ENCODE measurements around the gene ABTB2. TPM values are rescaled to one million over a fixed set of nuclear protein-coding genes. Genes with fewer than 3 reads are reported as not detected.

Gene ABTB2
- total RNA-seq, 2 experiments from 2014 or later, result 0.91 to 0.97 TPM

DNA sequence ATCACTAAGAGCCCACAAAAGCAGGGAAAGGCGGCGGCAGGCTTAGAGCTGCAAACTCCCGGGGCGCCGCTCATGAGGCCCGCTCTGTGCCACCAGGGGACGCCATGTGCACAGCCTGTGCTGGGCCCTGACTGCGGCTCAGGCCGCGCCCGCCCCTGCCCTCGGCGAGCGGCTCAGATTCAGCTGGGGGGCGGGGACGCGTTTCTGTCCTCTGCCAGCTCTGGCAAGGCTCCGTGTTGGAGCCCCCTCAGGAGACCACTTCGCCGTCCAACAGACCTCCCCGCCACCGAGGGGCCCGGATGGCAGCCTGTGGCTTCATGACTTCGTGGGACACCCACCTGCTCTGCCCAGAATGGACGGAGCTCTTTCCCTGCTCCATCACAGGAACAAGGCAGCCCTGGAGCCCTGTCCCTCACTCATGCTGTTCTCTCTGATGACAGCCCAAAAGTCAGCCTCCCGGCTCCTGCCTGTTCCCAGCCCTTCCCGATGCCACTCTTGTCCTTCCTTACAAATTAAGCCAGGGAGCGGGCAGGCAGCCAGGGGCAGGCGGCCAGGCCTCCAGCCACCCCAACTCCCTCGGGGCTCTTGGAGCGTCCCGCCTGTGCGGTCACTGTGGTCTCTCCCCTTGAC lies 183.3 kb downstream of the ABTB2 start:
- POLR2A ChIA-PET, result interaction anchor here (0.7 to 2.8 kb wide), 4 partner anchors 73 to 222 kb away, joined by 7 to 28 read pairs (median 10); partner anchors contain the start of gene ABTB2
- peak overlapping the region; percentile 66 for H3K4me3 Mint-ChIP-seq
- no peaks in the 10 kb centered on the region for H3K9me3 Mint-ChIP-seq
- ATAC-seq (ENCODE audit: low read depth) (peak; percentile 99), DNase-seq (peak; percentile 89)
- H3K36me3 Mint-ChIP-seq, result no peaks in the 10 kb centered on the region
- H3K27me3 Mint-ChIP-seq, result peaks cover 4% of the 10 kb centered on the region
- no peak overlapping the region for H3K27ac Mint-ChIP-seq
- peaks cover 10% of the 10 kb centered on the region for H3K4me1 Mint-ChIP-seq

- Mint-ChIP-seq H3K27me3 (peaks cover 4% of the 10 kb centered on the region), H3K4me3 (no peak overlapping the region), H3K36me3 (no peaks in the 10 kb centered on the region), H3K9me3 (no peaks in the 10 kb centered on the region), H3K4me1 (peaks cover 10% of the 10 kb centered on the region), H3K27ac (no peak overlapping the region)
- no peak for ATAC-seq (ENCODE audit: low read depth)
- POLR2A ChIA-PET, result interaction anchor here (2.8 kb wide), 1 partner anchor 184 kb away, joined by 28 read pairs; the partner anchor contains the start of gene ABTB2
- no peak for DNase-seq
Observed at GRCh38 chr11:34173050-34173449, 184.8 kb downstream of the ABTB2 start.

- ATAC-seq (ENCODE audit: low read depth), result no peak
- H3K27ac Mint-ChIP-seq, result no peak overlapping the region
- POLR2A ChIA-PET, result no interaction called here
- no peak overlapping the region for H3K4me3 Mint-ChIP-seq
- H3K27me3 Mint-ChIP-seq, result no peaks in the 10 kb centered on the region
- no peaks in the 10 kb centered on the region for H3K9me3 Mint-ChIP-seq
- peaks cover 5% of the 10 kb centered on the region for H3K4me1 Mint-ChIP-seq
- DNase-seq, result no peak
- no peaks in the 10 kb centered on the region for H3K36me3 Mint-ChIP-seq
Observed at GRCh38 chr11:34169686-34170085, 188.1 kb downstream of the ABTB2 start.

DNA sequence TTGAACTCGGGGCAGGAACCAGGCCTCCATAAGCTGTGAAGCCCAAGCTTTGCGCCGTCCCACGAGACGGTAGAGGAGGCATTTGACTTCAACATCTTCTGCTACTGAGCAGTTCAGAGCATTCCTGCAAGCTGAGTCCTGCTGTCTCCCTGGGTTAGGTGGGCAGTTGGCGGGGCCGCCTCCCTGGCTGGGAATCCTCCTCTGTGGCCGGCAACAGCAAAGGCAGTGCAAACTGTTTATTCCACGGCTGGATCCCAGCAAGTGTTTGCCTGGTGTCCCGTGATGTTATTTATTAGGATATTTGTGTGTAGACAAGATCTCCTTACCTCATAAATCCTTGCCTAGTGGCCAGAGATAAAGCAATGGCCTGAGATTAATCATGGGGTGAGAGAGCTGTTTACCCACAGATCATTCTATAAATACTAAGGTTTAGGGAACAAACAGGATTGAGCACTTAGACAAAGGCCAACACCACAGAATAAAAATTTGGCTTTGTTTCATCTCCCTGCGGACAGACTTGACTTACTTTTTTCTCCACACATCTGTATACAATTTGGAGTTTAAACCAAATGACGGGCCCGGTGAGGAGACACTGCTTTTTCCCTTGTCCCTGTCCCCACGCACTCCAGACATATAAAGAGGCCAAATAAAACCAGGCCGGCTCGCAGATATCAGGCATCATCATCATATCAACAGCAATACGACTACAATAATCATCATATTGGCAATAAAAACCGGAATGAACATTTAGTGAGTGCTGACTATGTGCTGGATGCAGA lies 189.0 kb downstream of the ABTB2 start:
- Mint-ChIP-seq H3K9me3 (no peaks in the 10 kb centered on the region), H3K4me1 (peaks cover 4% of the 10 kb centered on the region), H3K4me3 (no peak overlapping the region), H3K27ac (no peak overlapping the region), H3K27me3 (no peaks in the 10 kb centered on the region), H3K36me3 (no peaks in the 10 kb centered on the region)
- POLR2A ChIA-PET, result no interaction called here
- no peak for DNase-seq
- no peak for ATAC-seq (ENCODE audit: low read depth)

GRCh38 chr11:34167961-34168360 lies 189.8 kb downstream of the ABTB2 start:
- Mint-ChIP-seq H3K9me3 (no peaks in the 10 kb centered on the region), H3K4me3 (no peak overlapping the region), H3K36me3 (no peaks in the 10 kb centered on the region), H3K27ac (no peak overlapping the region), H3K4me1 (peaks cover 1% of the 10 kb centered on the region), H3K27me3 (no peaks in the 10 kb centered on the region)
- DNase-seq (no peak), ATAC-seq (ENCODE audit: low read depth) (no peak)
- POLR2A ChIA-PET, result interaction anchor here (1.0 kb wide), 1 partner anchor 394 kb away, joined by 3 read pairs; the partner anchor contains the start of gene FBXO3

DNA sequence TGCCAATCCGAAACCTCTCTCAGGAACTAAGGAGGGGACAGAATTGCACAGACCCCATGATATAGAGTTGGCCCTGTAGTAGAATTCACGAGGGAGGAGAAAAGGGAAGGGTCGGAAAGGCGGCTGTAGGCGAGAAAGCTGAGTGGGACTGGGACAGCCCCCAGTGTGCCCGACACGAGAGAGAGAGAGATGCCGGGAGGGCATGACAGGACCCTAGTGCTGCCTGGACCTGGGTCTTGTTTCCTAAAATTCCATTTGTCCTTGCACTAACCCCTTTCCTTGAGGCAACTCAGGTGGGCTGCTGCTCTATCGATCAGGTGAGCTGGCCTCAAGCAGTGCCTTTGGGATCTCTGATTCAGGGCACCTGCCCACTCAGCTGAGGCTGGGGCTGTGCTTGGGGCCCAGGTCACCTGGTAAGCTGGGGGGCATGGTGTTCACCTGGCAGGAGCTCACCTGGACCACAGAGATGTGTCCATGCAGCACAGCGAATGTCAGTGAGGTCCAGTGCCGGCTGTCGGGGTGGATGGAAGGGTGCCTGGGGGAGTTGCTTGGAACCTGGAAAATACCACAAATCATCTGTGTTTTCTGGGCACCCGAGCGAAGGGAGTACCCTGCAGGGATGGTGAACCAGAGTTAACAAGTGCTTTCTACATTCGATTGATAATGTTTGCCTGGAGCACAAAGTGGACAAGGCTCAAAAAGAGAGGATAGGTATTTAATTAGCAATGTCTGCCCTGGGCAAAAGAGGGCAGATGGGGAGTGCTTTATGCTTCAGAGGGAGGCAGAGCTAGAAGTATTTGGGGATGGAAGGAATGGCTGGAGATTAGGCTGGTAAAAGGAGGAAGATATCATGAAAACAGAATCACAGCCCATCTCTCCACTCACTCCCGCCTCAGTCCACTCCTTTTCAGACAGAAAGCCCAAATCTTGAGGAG lies 190.7 kb downstream of the ABTB2 start:
- POLR2A ChIA-PET, result interaction anchor here (1.0 kb wide), 1 partner anchor 393 kb away, joined by 3 read pairs; the partner anchor contains the start of gene FBXO3
- H3K4me1 Mint-ChIP-seq, result peaks cover 1% of the 10 kb centered on the region
- no peak overlapping the region for H3K4me3 Mint-ChIP-seq
- H3K27ac Mint-ChIP-seq, result no peak overlapping the region
- H3K36me3 Mint-ChIP-seq, result no peaks in the 10 kb centered on the region
- H3K27me3 Mint-ChIP-seq, result no peaks in the 10 kb centered on the region
- DNase-seq, result no peak
- H3K9me3 Mint-ChIP-seq, result no peaks in the 10 kb centered on the region
- ATAC-seq (ENCODE audit: low read depth), result no peak

DNA sequence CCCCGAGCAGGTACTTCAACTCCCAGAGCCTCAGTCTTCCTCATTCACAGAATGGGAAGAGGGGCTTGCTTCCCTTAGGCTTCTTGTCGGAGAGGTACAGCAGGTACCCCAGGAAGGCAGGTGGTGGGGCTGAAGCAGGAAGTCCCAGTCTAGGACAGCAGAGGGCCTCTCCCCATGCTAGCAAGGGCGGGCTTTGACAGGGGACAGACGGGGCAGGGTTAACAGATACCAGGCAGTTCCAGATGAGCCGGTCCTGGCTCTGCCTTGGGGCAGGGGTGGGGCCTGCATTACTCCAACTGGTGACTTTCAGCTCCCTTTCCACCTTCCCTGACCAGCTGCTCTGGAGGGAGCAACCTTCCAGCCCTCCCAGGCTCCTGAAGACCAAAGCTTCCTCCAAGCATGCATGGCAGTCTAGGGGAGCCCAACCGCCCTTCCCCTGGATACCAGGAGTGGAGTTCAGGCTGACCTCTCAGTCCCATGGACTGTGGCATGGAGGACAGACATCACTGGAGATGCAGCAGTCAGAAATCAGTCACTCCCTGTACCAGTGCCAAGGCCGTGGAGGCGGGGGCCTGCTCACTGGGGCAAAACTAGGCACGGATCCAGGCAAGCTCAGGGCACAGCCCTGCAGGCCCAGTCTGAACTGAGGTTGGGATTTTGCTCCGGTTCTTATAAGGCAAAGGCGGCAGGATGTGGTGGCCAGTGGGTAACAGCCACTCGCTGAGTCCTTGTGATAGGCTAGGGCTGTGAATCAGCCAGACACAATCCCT lies 191.8 kb downstream of the ABTB2 start:
- Mint-ChIP-seq H3K4me1 (peaks cover 11% of the 10 kb centered on the region), H3K9me3 (no peaks in the 10 kb centered on the region), H3K27ac (no peak overlapping the region), H3K27me3 (no peaks in the 10 kb centered on the region), H3K4me3 (no peak overlapping the region), H3K36me3 (no peaks in the 10 kb centered on the region)
- DNase-seq, result no peak
- no peak for ATAC-seq (ENCODE audit: low read depth)
- POLR2A ChIA-PET, result no interaction called here

DNA sequence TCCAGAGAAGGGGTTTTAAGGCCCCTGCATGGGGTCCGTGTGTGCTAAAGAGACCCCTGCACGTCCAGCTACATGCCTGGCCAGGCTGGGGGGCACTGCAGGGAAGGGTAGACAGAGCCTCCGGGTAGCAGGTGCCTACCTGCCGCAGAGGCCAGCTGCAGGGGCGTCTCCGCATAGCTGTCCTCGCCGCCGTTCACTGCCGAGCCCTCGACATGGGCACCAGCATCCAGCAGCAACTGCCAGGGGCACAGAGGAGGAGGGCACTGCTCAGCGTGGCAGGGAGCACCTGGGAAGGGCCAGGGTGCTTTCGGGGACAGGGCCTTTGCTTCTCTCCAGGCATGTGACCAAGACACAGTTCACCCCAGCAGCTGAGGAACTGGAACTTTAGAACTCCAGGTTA lies 192.7 kb downstream of the ABTB2 start:
- peaks cover 11% of the 10 kb centered on the region for H3K4me1 Mint-ChIP-seq

GRCh38 chr11:34162856-34163255 lies 195.0 kb downstream of the ABTB2 start:
- no peaks in the 10 kb centered on the region for H3K36me3 Mint-ChIP-seq
- H3K27me3 Mint-ChIP-seq, result no peaks in the 10 kb centered on the region
- peaks cover 25% of the 10 kb centered on the region for H3K4me1 Mint-ChIP-seq
- no peak for ATAC-seq (ENCODE audit: low read depth)
- H3K27ac Mint-ChIP-seq, result no peak overlapping the region
- H3K9me3 Mint-ChIP-seq, result no peaks in the 10 kb centered on the region
- no peak overlapping the region for H3K4me3 Mint-ChIP-seq
- POLR2A ChIA-PET, result no interaction called here
- no peak for DNase-seq

More for the DNA sequence above, 192.7 kb downstream of the ABTB2 start:
- POLR2A ChIA-PET, result no interaction called here
- DNase-seq (no peak), ATAC-seq (ENCODE audit: low read depth) (no peak)
- Mint-ChIP-seq H3K4me3 (no peak overlapping the region), H3K36me3 (no peaks in the 10 kb centered on the region), H3K27me3 (no peaks in the 10 kb centered on the region), H3K9me3 (no peaks in the 10 kb centered on the region), H3K27ac (no peak overlapping the region)

DNA sequence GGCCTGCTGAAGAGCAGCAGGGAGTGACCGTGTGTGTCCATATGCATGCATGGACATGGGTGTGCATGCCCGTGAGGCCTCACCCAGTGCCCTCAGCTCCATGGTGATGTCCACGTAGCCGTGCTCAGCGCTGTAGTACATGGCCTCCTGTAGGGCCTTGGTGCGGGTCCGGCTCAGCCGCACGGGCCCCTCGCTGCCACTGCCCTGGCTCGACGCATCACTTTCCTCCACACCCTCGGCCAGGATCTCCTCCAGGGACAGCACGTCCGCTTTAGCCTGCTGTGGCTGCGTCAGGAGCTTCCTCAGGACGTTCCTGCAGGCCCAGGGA lies 195.4 kb downstream of the ABTB2 start:
- Mint-ChIP-seq H3K36me3 (no peaks in the 10 kb centered on the region), H3K9me3 (no peaks in the 10 kb centered on the region), H3K4me3 (no peak overlapping the region), H3K4me1 (peaks cover 27% of the 10 kb centered on the region), H3K27ac (no peak overlapping the region), H3K27me3 (no peaks in the 10 kb centered on the region)
- POLR2A ChIA-PET, result no interaction called here
- ATAC-seq (ENCODE audit: low read depth), result no peak
- no peak for DNase-seq

DNA sequence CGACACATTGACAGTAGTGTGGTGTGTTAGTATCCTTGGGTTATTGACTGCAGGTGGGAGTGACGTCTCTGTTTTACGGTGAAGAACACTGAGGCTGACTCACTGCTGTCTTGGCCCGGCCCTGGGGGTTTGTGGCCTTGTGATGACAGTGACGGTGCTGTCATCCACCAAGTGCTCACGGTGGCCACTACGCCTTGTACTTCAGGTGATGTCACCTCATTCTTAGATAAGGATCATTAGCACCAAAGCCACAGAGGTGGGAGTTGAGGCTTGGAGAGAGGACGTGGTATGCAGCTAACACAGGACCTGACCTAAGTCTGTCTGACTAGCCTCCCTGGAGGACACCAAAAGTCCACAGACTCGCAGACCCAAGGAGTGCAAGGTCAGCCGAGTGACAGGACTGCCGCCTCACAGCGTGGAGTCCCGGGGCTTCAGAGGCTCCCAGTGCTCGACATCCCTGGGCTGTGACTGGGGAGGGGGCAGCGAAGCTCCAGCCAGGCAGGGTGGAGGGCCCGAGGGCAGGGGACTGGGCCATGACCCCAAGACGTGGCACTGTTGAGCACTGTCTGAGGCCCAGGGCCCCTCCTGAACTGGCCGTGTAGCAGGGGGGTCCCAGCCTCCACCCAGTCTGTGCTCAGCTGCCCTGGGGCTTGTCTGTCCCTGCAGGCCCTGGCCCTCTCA lies 195.9 kb downstream of the ABTB2 start:
- peak; percentile 73 for ATAC-seq (ENCODE audit: low read depth)

DNA sequence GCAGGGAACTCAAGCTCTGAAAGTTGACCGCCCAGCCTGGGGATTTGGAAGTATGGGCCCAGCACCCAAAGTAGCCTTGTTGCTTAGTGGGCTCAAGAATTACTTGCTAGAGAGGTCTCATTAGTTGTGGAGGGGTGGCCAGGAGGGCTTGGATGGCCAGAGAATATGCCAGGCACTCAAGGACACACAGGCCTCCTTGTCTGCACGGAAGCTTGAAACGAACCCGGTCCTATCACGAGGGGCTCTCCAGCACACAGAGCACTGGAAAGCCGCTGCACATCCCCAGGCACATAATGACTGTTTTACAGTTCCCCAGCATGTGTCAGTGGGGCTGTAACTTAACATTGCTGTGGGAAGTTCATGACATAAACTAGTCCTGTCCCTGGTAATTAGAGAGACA lies 196.4 kb downstream of the ABTB2 start:
- POLR2A ChIA-PET, result no interaction called here
- DNase-seq, result no peak
- Mint-ChIP-seq H3K4me1 (peaks cover 27% of the 10 kb centered on the region), H3K9me3 (no peaks in the 10 kb centered on the region), H3K27ac (peak overlapping the region; percentile 38), H3K27me3 (no peaks in the 10 kb centered on the region), H3K4me3 (no peak overlapping the region), H3K36me3 (no peaks in the 10 kb centered on the region)
- no peak for ATAC-seq (ENCODE audit: low read depth)

More for the DNA sequence above, 195.9 kb downstream of the ABTB2 start:
- Mint-ChIP-seq H3K4me1 (peaks cover 27% of the 10 kb centered on the region), H3K36me3 (no peaks in the 10 kb centered on the region), H3K27ac (peak overlapping the region; percentile 38), H3K9me3 (no peaks in the 10 kb centered on the region), H3K4me3 (no peak overlapping the region), H3K27me3 (no peaks in the 10 kb centered on the region)
- peak; percentile 47 for DNase-seq
- POLR2A ChIA-PET, result no interaction called here
